Mesendoderm (in vitro differentiated cells): ENCODE data around the gene PSD2.

Source experiments
- DNase-seq: peaks from one replicate; pipeline ENCODE4 v3.0.0; 2013
- H2AK5ac ChIP-seq: 2 replicates; pipeline ENCODE4 v1.6.1; 2013; ENCODE audit warnings: low read length, inconsistent platforms
- H2BK120ac ChIP-seq: 2 replicates; pipeline ENCODE4 v1.6.1; 2013; ENCODE audit warnings: low read depth, mild to moderate bottlenecking, low read length, moderate library complexity, mixed read lengths
- H2BK15ac ChIP-seq: replicated peaks from 2 replicates; pipeline ENCODE4 v1.6.1; 2013; ENCODE audit warnings: low read depth, mild to moderate bottlenecking, moderate library complexity
- H2BK5ac ChIP-seq: 2 replicates; pipeline ENCODE4 v1.6.1; 2013; ENCODE audit warnings: low read length, inconsistent platforms
- H3K18ac ChIP-seq: 2 replicates; pipeline ENCODE4 v1.6.1; 2013; ENCODE audit warnings: mild to moderate bottlenecking, low read length, mixed read lengths
- H3K23ac ChIP-seq: one replicate; pipeline ENCODE4 v1.6.1; 2013; ENCODE audit warnings: low read length
- H3K27ac ChIP-seq: 2 replicates; pipeline ENCODE4 v1.5.1; 2013; ENCODE audit warnings: low read depth, mild to moderate bottlenecking, inconsistent platforms, low read length, moderate library complexity
- H3K27me3 ChIP-seq: 2 replicates; pipeline ENCODE4 v1.6.1; 2013; ENCODE audit warnings: low read length, control low read depth, mild to moderate bottlenecking, inconsistent platforms; ENCODE audit not compliant: insufficient read depth, poor library complexity
- H3K36me3 ChIP-seq: 2 replicates; pipeline ENCODE4 v1.6.1; 2013; ENCODE audit warnings: low read length, inconsistent platforms; ENCODE audit not compliant: control insufficient read depth, insufficient read depth
- H3K4ac ChIP-seq: one replicate; pipeline ENCODE4 v1.6.1; 2013; ENCODE audit warnings: low read depth, mild to moderate bottlenecking, low read length, moderate library complexity
- H3K4me1 ChIP-seq: 2 replicates; pipeline ENCODE4 v1.6.1; 2013; ENCODE audit warnings: low read depth, low read length, inconsistent platforms; ENCODE audit not compliant: control insufficient read depth
- H3K4me2 ChIP-seq: 2 replicates; pipeline ENCODE4 v1.6.1; 2013; ENCODE audit warnings: low read length
- H3K4me3 ChIP-seq: 2 replicates; pipeline ENCODE4 v1.5.1; 2013; ENCODE audit warnings: mild to moderate bottlenecking, low read length
- H3K56ac ChIP-seq: one replicate; pipeline ENCODE4 v1.6.1; 2013; ENCODE audit warnings: low read length
- H3K79me1 ChIP-seq: 2 replicates; pipeline ENCODE4 v1.6.1; 2013; ENCODE audit warnings: low read length, inconsistent platforms
- H3K79me2 ChIP-seq: 2 replicates; pipeline ENCODE4 v1.6.1; 2013; ENCODE audit warnings: mild to moderate bottlenecking, low read length; ENCODE audit not compliant: control insufficient read depth, insufficient read depth
- H3K9ac ChIP-seq: 2 replicates; pipeline ENCODE4 v1.6.1; 2013; ENCODE audit warnings: low read length, inconsistent platforms
- H4K5ac ChIP-seq: one replicate; pipeline ENCODE4 v1.6.1; 2013; ENCODE audit warnings: low read length
- H4K8ac ChIP-seq: one replicate; pipeline ENCODE4 v1.6.1; 2013; ENCODE audit warnings: low read depth, mild to moderate bottlenecking, control low read depth, low read length, moderate library complexity
- WGBS: extraction: QIAGEN DNeasy Blood & Tissue Kit; methylation state at CpG from one replicate; pipeline ENCODE4 v1.1.7; 2013; ENCODE audit warnings: low lambda C conversion rate, missing lambda C conversion rate; ENCODE audit not compliant: insufficient coverage; ENCODE audit errors: extremely low coverage; 5-methylcytosine and 5-hydroxymethylcytosine counted together

PSD2 gene

GRCh38 chr5:139797335-139797734, 1.7 kb downstream of the PSD2 start:
- H3K4me3 ChIP-seq = no peak overlapping the region
- H4K5ac ChIP-seq = no peak overlapping the region
- no peak overlapping the region for H3K9ac ChIP-seq
- H3K27ac ChIP-seq = no peak overlapping the region
- no peak overlapping the region for H3K23ac ChIP-seq
- H3K36me3 ChIP-seq = no peaks in the 10 kb centered on the region
- no CpG with 5 or more reads among the region's 3 CpGs for WGBS
- H2AK5ac ChIP-seq = no peak overlapping the region
- H3K18ac ChIP-seq = no peak overlapping the region
- no peak overlapping the region for H3K4me2 ChIP-seq
- H4K8ac ChIP-seq = no peak overlapping the region
- no peaks in the 10 kb centered on the region for H3K79me2 ChIP-seq
- peaks cover 50% of the 10 kb centered on the region for H3K27me3 ChIP-seq
- no peak overlapping the region for H3K56ac ChIP-seq
- no peak for DNase-seq
- no peaks in the 10 kb centered on the region for H3K79me1 ChIP-seq
- no peak overlapping the region for H3K4ac ChIP-seq
- H3K4me1 ChIP-seq = no peaks in the 10 kb centered on the region
- H2BK15ac ChIP-seq = no peak overlapping the region
- H2BK120ac ChIP-seq = no peak overlapping the region
- no peak overlapping the region for H2BK5ac ChIP-seq

- Histone ChIP-seq H2AK5ac (no peak overlapping the region), H3K27me3 (peaks cover 50% of the 10 kb centered on the region), H4K8ac (no peak overlapping the region), H3K4me2 (no peak overlapping the region), H3K23ac (no peak overlapping the region), H3K79me2 (no peaks in the 10 kb centered on the region), H2BK5ac (no peak overlapping the region), H3K4ac (no peak overlapping the region), H2BK120ac (no peak overlapping the region), H3K4me3 (no peak overlapping the region), H3K9ac (no peak overlapping the region), H3K4me1 (no peaks in the 10 kb centered on the region), H4K5ac (no peak overlapping the region), H2BK15ac (no peak overlapping the region), H3K27ac (no peak overlapping the region), H3K56ac (no peak overlapping the region), H3K36me3 (no peaks in the 10 kb centered on the region), H3K18ac (no peak overlapping the region), H3K79me1 (no peaks in the 10 kb centered on the region)
- no CpG with 5 or more reads among the region's 9 CpGs for WGBS
- no peak for DNase-seq
Observed at GRCh38 chr5:139797856-139798510, 2.4 kb downstream of the PSD2 start.

- H3K36me3 ChIP-seq = no peaks in the 10 kb centered on the region
- H4K5ac ChIP-seq = no peak overlapping the region
- WGBS = no CpG with 5 or more reads among the region's 2 CpGs
- no peak overlapping the region for H2BK120ac ChIP-seq
- H3K79me1 ChIP-seq = no peaks in the 10 kb centered on the region
- H3K4ac ChIP-seq = no peak overlapping the region
- no peak overlapping the region for H2BK15ac ChIP-seq
- H3K4me3 ChIP-seq = no peak overlapping the region
- H2AK5ac ChIP-seq = no peak overlapping the region
- no peak overlapping the region for H3K27ac ChIP-seq
- H3K79me2 ChIP-seq = no peaks in the 10 kb centered on the region
- H3K56ac ChIP-seq = no peak overlapping the region
- no peaks in the 10 kb centered on the region for H3K4me1 ChIP-seq
- no peak overlapping the region for H3K23ac ChIP-seq
- no peak overlapping the region for H2BK5ac ChIP-seq
- no peak overlapping the region for H3K9ac ChIP-seq
- H3K4me2 ChIP-seq = no peak overlapping the region
- H3K27me3 ChIP-seq = peaks cover 42% of the 10 kb centered on the region
- DNase-seq = no peak
- no peak overlapping the region for H4K8ac ChIP-seq
- no peak overlapping the region for H3K18ac ChIP-seq
Observed at GRCh38 chr5:139798883-139799282, 3.3 kb downstream of the PSD2 start.

- H2BK5ac ChIP-seq = no peak overlapping the region
- no peak overlapping the region for H3K9ac ChIP-seq
- H3K27me3 ChIP-seq = peaks cover 38% of the 10 kb centered on the region
- no peak overlapping the region for H3K4me3 ChIP-seq
- no peak overlapping the region for H3K56ac ChIP-seq
- DNase-seq = no peak
- no peak overlapping the region for H3K4me2 ChIP-seq
- H2AK5ac ChIP-seq = no peak overlapping the region
- no peak overlapping the region for H4K8ac ChIP-seq
- H3K79me1 ChIP-seq = no peaks in the 10 kb centered on the region
- H4K5ac ChIP-seq = no peak overlapping the region
- no peak overlapping the region for H2BK120ac ChIP-seq
- no peaks in the 10 kb centered on the region for H3K4me1 ChIP-seq
- no peaks in the 10 kb centered on the region for H3K79me2 ChIP-seq
- H3K4ac ChIP-seq = no peak overlapping the region
- H3K36me3 ChIP-seq = no peaks in the 10 kb centered on the region
- no peak overlapping the region for H3K27ac ChIP-seq
- H2BK15ac ChIP-seq = no peak overlapping the region
- no peak overlapping the region for H3K23ac ChIP-seq
- H3K18ac ChIP-seq = no peak overlapping the region
Observed at GRCh38 chr5:139799359-139799758, 3.8 kb downstream of the PSD2 start.

GRCh38 chr5:139803978-139804377, 8.4 kb downstream of the PSD2 start:
- no peak overlapping the region for H4K8ac ChIP-seq
- H4K5ac ChIP-seq = no peak overlapping the region
- no peak overlapping the region for H3K27ac ChIP-seq
- H2BK120ac ChIP-seq = no peak overlapping the region
- H3K4me1 ChIP-seq = no peaks in the 10 kb centered on the region
- no peak overlapping the region for H3K4me2 ChIP-seq
- no peak overlapping the region for H3K9ac ChIP-seq
- no peaks in the 10 kb centered on the region for H3K79me1 ChIP-seq
- no peak overlapping the region for H2BK15ac ChIP-seq
- no peak overlapping the region for H3K4ac ChIP-seq
- no CpG with 5 or more reads among the region's 2 CpGs for WGBS
- DNase-seq = no peak
- H3K27me3 ChIP-seq = peaks cover 2% of the 10 kb centered on the region
- no peak overlapping the region for H3K23ac ChIP-seq
- H3K79me2 ChIP-seq = no peaks in the 10 kb centered on the region
- no peak overlapping the region for H3K4me3 ChIP-seq
- no peak overlapping the region for H3K18ac ChIP-seq
- H3K36me3 ChIP-seq = no peaks in the 10 kb centered on the region
- H3K56ac ChIP-seq = no peak overlapping the region
- no peak overlapping the region for H2AK5ac ChIP-seq
- no peak overlapping the region for H2BK5ac ChIP-seq

- H2BK5ac ChIP-seq = no peak overlapping the region
- DNase-seq = no peak
- no peak overlapping the region for H3K4me2 ChIP-seq
- no peak overlapping the region for H4K5ac ChIP-seq
- no peak overlapping the region for H3K9ac ChIP-seq
- WGBS = no CpG with 5 or more reads among the region's 17 CpGs
- no peak overlapping the region for H3K4me3 ChIP-seq
- H2BK15ac ChIP-seq = no peak overlapping the region
- no peaks in the 10 kb centered on the region for H3K36me3 ChIP-seq
- no peaks in the 10 kb centered on the region for H3K79me1 ChIP-seq
- no peak overlapping the region for H2AK5ac ChIP-seq
- H3K23ac ChIP-seq = no peak overlapping the region
- no peak overlapping the region for H3K56ac ChIP-seq
- no peaks in the 10 kb centered on the region for H3K79me2 ChIP-seq
- H3K18ac ChIP-seq = no peak overlapping the region
- H3K27ac ChIP-seq = no peak overlapping the region
- no peak overlapping the region for H4K8ac ChIP-seq
- no peaks in the 10 kb centered on the region for H3K27me3 ChIP-seq
- no peak overlapping the region for H3K4ac ChIP-seq
- no peak overlapping the region for H2BK120ac ChIP-seq
- H3K4me1 ChIP-seq = no peaks in the 10 kb centered on the region
Observed at GRCh38 chr5:139804800-139805397, 9.3 kb downstream of the PSD2 start.
